NCI-H1092 treated with DMSO at 0.1 percent for 48 hours (cell line): ENCODE data around the gene CWC27.
"Not testable (repeated sequence)": the region's sequence is repeated elsewhere in the genome, so short reads cannot be mapped to it uniquely, and the experiment has no call there.

Experiments
- DNase-seq: peaks from one replicate; lab custom pipeline; 2025; lab: John Stamatoyannopoulos, UW

CWC27 gene

GRCh38 chr5:64838803-64839202 is 70.1 kb downstream of the CWC27 start:
- DNase-seq = no peak

- no peak for DNase-seq
Observed at GRCh38 chr5:64839936-64840335, 71.2 kb downstream of the CWC27 start.

GRCh38 chr5:64840958-64841357 is 72.2 kb downstream of the CWC27 start:
- no peak for DNase-seq

- DNase-seq = no peak
Observed at GRCh38 chr5:64853777-64854176, 85.0 kb downstream of the CWC27 start.

GRCh38 chr5:64854855-64855254 is 86.1 kb downstream of the CWC27 start:
- DNase-seq = no peak

- DNase-seq = no peak
Observed at GRCh38 chr5:64859881-64860280, 91.2 kb downstream of the CWC27 start.

GRCh38 chr5:64861281-64861680 is 92.6 kb downstream of the CWC27 start:
- no peak for DNase-seq

GRCh38 chr5:64864171-64864570 is 95.4 kb downstream of the CWC27 start:
- DNase-seq = no peak

- no peak for DNase-seq
Observed at GRCh38 chr5:64865662-64866061, 96.9 kb downstream of the CWC27 start.

- DNase-seq = no peak
Observed at GRCh38 chr5:64869419-64869818, 100.7 kb downstream of the CWC27 start.

- DNase-seq = no peak
Observed at GRCh38 chr5:64872044-64872443, 103.3 kb downstream of the CWC27 start.

GRCh38 chr5:64873441-64873840 is 104.7 kb downstream of the CWC27 start:
- no peak for DNase-seq

GRCh38 chr5:64874753-64875152 is 106.0 kb downstream of the CWC27 start:
- DNase-seq = no peak

- no peak for DNase-seq
Observed at GRCh38 chr5:64876203-64876602, 107.5 kb downstream of the CWC27 start.

GRCh38 chr5:64880821-64881220 is 112.1 kb downstream of the CWC27 start:
- no peak for DNase-seq

- no peak for DNase-seq
Observed at GRCh38 chr5:64883912-64884311, 115.2 kb downstream of the CWC27 start.

- DNase-seq = no peak
Observed at GRCh38 chr5:64884541-64884940, 115.8 kb downstream of the CWC27 start.

GRCh38 chr5:64887910-64888309 is 119.2 kb downstream of the CWC27 start:
- DNase-seq = no peak

GRCh38 chr5:64895748-64896147 is 127.0 kb downstream of the CWC27 start:
- DNase-seq = no peak

- no peak for DNase-seq
Observed at GRCh38 chr5:64899838-64900237, 131.1 kb downstream of the CWC27 start.

GRCh38 chr5:64900618-64901017 is 131.9 kb downstream of the CWC27 start:
- DNase-seq = no peak

- DNase-seq = not testable (repeated sequence)
Observed at GRCh38 chr5:64907399-64907798, 138.7 kb downstream of the CWC27 start.

- no peak for DNase-seq
Observed at GRCh38 chr5:64914396-64914795, 145.7 kb downstream of the CWC27 start.

GRCh38 chr5:64918083-64918482 is 149.4 kb downstream of the CWC27 start:
- no peak for DNase-seq

- DNase-seq = no peak
Observed at GRCh38 chr5:64921386-64921785, 152.7 kb downstream of the CWC27 start.
